BJ (cell line): ENCODE measurements around the gene RAD51B. TPM values are rescaled to one million over a fixed set of nuclear protein-coding genes. Genes with fewer than 3 reads are reported as not detected.

Experiments used
- CTCF ChIA-PET: fragments of 350-600 bp; formaldehyde crosslinking; extraction: SDS; loops from one replicate; lab custom pipeline; 2021; ENCODE audit warnings: antibody characterized with exemption, inconsistent platforms; lab: Yijun Ruan, JAX
- POLR2A ChIA-PET: fragments of 300-600 bp; sonication (Branson Sonifier 250); formaldehyde crosslinking; extraction: SDS; loops from one replicate; lab custom pipeline; 2021; ENCODE audit warnings: antibody characterized with exemption; lab: Charles Lee
- DNase-seq: peaks from one replicate; pipeline ENCODE4 v3.0.0-alpha.2; 2011; ENCODE audit warnings: low read depth
- H3K27me3 ChIP-seq: 2 replicates; pipeline ENCODE4 v1.6.0; 2011; ENCODE audit warnings: low read length; ENCODE audit not compliant: control insufficient read depth, insufficient read depth
- H3K36me3 ChIP-seq: 2 replicates; pipeline ENCODE4 v1.5.1; 2011; ENCODE audit warnings: low read length; ENCODE audit not compliant: control insufficient read depth, insufficient read depth
- H3K4me3 ChIP-seq: 2 replicates; pipeline ENCODE4 v1.5.1; 2011; ENCODE audit warnings: low read depth, mild to moderate bottlenecking, control low read depth, low read length
- CTCF ChIP-seq: IDR thresholded peaks from 2 replicates; pipeline ENCODE4 v1.5.1; 2011; ENCODE audit warnings: low read depth, mild to moderate bottlenecking, control low read depth, inconsistent platforms, low read length, moderate library complexity; ENCODE audit not compliant: insufficient read depth
- polyA plus RNA-seq: library from polyadenylated mRNA; depleted of rRNA; stranded (reverse); fragments of >200 nt; gene quantifications from 2 replicates; pipeline ENCODE4 v1.2.3, GENCODE V29; 2011

Gene RAD51B
- polyA plus RNA-seq, 1 experiment: 5.6 TPM

- no peak for DNase-seq
- Histone ChIP-seq H3K36me3 (no peaks in the 10 kb centered on the region), H3K27me3 (no peaks in the 10 kb centered on the region), H3K4me3 (no peak overlapping the region)
- POLR2A ChIA-PET: interaction anchor here (0.5 kb wide), 1 partner anchor 137 kb away, joined by 4 read pairs; no protein-coding TSS in a partner anchor
- CTCF ChIA-PET: interaction anchor here (2.6 kb wide), 1 partner anchor 13 kb away, joined by 7 read pairs; no protein-coding TSS in a partner anchor
- TF ChIP-seq CTCF: no peak
Observed at GRCh38 chr14:68651652-68652432, 832.3 kb downstream of the RAD51B start.

GRCh38 chr14:68652433-68652690 is 832.8 kb downstream of the RAD51B start:
- CTCF ChIA-PET: interaction anchor here (2.6 kb wide), 1 partner anchor 13 kb away, joined by 7 read pairs; no protein-coding TSS in a partner anchor

GRCh38 chr14:68653108-68653507 is 833.5 kb downstream of the RAD51B start:
- Histone ChIP-seq H3K4me3 (no peak overlapping the region), H3K27me3 (no peaks in the 10 kb centered on the region), H3K36me3 (no peaks in the 10 kb centered on the region)
- POLR2A ChIA-PET: no interaction called here
- CTCF ChIA-PET: interaction anchor here (2.6 kb wide), 1 partner anchor 12 kb away, joined by 7 read pairs; no protein-coding TSS in a partner anchor
- no peak for TF ChIP-seq CTCF
- DNase-seq: no peak

More at GRCh38 chr14:68652433-68652690, 832.8 kb downstream of the RAD51B start:
- POLR2A ChIA-PET: no interaction called here
- Histone ChIP-seq H3K27me3 (no peaks in the 10 kb centered on the region), H3K4me3 (no peak overlapping the region), H3K36me3 (no peaks in the 10 kb centered on the region)
- TF ChIP-seq CTCF: no peak
- no peak for DNase-seq

- ChIA-PET CTCF (interaction anchor here (1.3 to 2.2 kb wide), 2 partner anchors 10 to 163 kb away, joined by 3 to 8 read pairs; no protein-coding TSS in a partner anchor), POLR2A (no interaction called here)
- DNase-seq: no peak
- TF ChIP-seq CTCF: no peak
- Histone ChIP-seq H3K4me3 (no peak overlapping the region), H3K36me3 (no peaks in the 10 kb centered on the region), H3K27me3 (no peaks in the 10 kb centered on the region)
Observed at GRCh38 chr14:68653804-68654203, 834.2 kb downstream of the RAD51B start.

GRCh38 chr14:68654471-68654941 is 834.9 kb downstream of the RAD51B start:
- CTCF ChIA-PET: interaction anchor here (0.9 to 2.2 kb wide), 4 partner anchors 10 to 162 kb away, joined by 3 to 8 read pairs (median 3); no protein-coding TSS in a partner anchor
- DNase-seq: no peak
- no peaks in the 10 kb centered on the region for H3K36me3 ChIP-seq
- no peaks in the 10 kb centered on the region for H3K27me3 ChIP-seq
- no peak for TF ChIP-seq CTCF
- no peak overlapping the region for H3K4me3 ChIP-seq
- POLR2A ChIA-PET: no interaction called here
